Measurements from ENCODE around the gene PCNT. TPM values are rescaled to one million over a fixed set of nuclear protein-coding genes. Genes with fewer than 3 reads are reported as not detected.

The PCNT gene
- total and polyA plus RNA-seq, 10 donors: 6.4 to 43.7 (median 35.4) TPM

DNA sequence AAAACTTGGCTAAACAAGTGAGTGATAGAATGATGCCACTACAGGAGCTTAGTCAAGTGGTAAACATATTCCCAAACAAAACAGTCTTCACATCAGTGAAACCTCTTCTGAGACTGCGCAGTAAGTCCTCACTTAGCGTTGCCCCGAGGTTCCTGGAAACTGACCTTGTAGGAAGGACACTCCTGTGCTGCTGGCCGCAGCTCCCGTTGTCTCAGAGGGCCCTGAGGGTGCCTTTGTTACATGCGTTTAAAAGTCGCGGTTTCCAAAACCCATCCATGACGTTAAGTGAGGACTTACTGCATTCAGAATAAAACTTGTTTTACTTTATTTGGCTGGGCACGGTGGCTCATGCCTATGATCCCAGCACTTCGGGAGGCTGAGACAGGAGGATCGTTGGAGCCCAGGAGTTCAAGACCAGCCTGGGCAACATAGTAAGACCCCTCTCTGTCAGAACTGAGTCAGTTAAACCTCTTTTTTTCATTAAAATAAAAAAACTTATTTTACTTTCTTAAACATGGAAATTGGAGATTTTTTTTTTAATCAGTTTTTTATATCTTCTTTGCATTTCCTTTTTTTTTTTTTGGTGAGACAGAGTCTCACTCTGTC lies 98.8 kb downstream of the PCNT start:
- peak overlapping the region in 4 of 8 donors; percentile 8 to 85 (median 58) for H3K27ac ChIP-seq
- no peaks in the 10 kb centered on the region for H3K27me3 ChIP-seq (replicated peaks in 1 of 7)
- no peak for DNase-seq
- intact Hi-C loops (cut with DNase I; ENCODE audit: low total_unique reads): no loop called here
- peaks cover 0 to 91% (median 46%) of the 10 kb centered on the region in 6 donors for H3K36me3 ChIP-seq
- 90 to 93% (median 91%) methylated on average over 12 of the region's 12 CpGs for WGBS, 5 donors
- no peaks in the 10 kb centered on the region for H3K9me3 ChIP-seq
- H3K4me3 ChIP-seq: no peak overlapping the region
- H3K4me1 ChIP-seq: peaks cover 0 to 21% (median 3%) of the 10 kb centered on the region in 6 donors
- TF ChIP-seq, protein P1, sequence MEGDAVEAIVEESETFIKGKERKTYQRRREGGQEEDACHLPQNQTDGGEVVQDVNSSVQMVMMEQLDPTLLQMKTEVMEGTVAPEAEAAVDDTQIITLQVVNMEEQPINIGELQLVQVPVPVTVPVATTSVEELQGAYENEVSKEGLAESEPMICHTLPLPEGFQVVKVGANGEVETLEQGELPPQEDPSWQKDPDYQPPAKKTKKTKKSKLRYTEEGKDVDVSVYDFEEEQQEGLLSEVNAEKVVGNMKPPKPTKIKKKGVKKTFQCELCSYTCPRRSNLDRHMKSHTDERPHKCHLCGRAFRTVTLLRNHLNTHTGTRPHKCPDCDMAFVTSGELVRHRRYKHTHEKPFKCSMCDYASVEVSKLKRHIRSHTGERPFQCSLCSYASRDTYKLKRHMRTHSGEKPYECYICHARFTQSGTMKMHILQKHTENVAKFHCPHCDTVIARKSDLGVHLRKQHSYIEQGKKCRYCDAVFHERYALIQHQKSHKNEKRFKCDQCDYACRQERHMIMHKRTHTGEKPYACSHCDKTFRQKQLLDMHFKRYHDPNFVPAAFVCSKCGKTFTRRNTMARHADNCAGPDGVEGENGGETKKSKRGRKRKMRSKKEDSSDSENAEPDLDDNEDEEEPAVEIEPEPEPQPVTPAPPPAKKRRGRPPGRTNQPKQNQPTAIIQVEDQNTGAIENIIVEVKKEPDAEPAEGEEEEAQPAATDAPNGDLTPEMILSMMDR (IDR thresholded peaks at IDR 0.05 in 8 of 11, conservative IDR thresholded peaks at IDR 0.05 in 3 of 11): no peak
- no peak for TF ChIP-seq POLR2A (IDR thresholded peaks at IDR 0.05)
- no peak for TF ChIP-seq POLR2AphosphoS5 (IDR thresholded peaks at IDR 0.05)

DNA sequence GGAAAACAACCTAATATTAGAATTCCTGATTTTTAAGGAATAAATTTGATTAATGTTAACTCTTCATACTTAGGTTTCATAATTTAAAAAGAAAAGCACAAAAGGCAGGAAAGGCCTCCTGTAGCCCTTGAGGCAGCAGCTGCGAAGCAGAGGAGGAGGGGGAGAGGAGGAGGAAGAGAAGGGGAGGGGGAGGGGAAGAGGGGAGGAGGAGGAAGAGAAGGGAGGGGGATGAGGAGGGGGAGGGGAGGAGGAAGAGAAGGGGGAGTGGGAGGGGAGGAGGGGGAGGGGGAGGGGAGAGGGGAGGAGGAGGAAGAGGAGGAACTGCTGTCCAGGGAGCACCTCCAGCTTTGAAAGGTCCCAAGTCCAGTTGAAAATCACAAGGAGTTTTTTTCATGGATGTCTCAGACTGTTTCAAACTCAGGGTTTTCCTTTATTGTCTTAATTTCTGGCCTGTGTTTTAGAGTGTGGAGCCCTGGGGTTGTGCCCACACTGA lies 99.6 kb downstream of the PCNT start:
- Histone ChIP-seq H3K27ac (peak overlapping the region in 7 of 8 donors; percentile 19 to 90 (median 64)), H3K36me3 (peaks cover 0 to 91% (median 51%) of the 10 kb centered on the region in 6 donors), H3K4me1 (peaks cover 0 to 21% (median 3%) of the 10 kb centered on the region in 6 donors), H3K4me3 (no peak overlapping the region), H3K27me3 (replicated peaks in 1 of 7) (no peaks in the 10 kb centered on the region), H3K9me3 (no peaks in the 10 kb centered on the region)
- intact Hi-C loops (cut with DNase I; ENCODE audit: low total_unique reads): no loop called here
- TF ChIP-seq, protein P1 (IDR thresholded peaks at IDR 0.05 in 8 of 11, conservative IDR thresholded peaks at IDR 0.05 in 3 of 11): no peak
- TF ChIP-seq POLR2AphosphoS5 (IDR thresholded peaks at IDR 0.05): no peak
- TF ChIP-seq POLR2A (IDR thresholded peaks at IDR 0.05): no peak
- no peak for DNase-seq
- 0 to 57% (median 25%) methylated on average over 1 of the region's 1 CpG for WGBS, 5 donors

DNA sequence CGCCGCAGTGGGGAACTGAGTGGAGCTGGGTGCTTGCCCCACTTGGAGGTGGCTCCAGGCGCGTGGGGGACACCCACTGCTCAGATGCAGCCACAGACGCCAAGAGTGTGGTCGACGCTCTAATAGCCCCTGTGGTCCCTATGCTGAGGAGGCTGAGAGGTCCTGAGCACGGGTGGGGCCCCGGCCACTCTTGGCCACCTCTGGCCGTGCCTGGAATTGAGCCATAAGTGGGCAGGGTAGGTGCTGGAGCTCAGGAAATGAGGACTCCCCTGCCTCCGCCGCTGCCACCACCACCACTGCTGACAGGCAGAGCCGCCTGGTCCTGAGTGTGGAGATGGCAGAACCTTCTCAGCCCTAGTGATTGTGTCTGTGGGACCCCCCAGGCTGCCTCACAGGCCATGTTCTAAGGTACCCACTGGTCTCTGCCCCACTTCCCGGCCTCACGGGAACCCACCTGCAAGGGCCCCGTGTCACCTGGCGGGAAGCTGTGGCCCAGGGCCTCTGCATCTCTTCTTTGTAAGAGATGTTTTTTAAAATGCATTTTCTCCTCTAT lies 100.2 kb downstream of the PCNT start:
- intact Hi-C loops (cut with DNase I; ENCODE audit: low total_unique reads): no loop called here
- peaks cover 0 to 21% (median 3%) of the 10 kb centered on the region in 6 donors for H3K4me1 ChIP-seq
- WGBS, 5 donors: 60 to 70% (median 68%) methylated on average over 15 to 17 of the region's 17 CpGs
- H3K27me3 ChIP-seq (replicated peaks in 1 of 7): no peaks in the 10 kb centered on the region
- H3K36me3 ChIP-seq: peaks cover 0 to 91% (median 52%) of the 10 kb centered on the region in 6 donors
- no peaks in the 10 kb centered on the region for H3K9me3 ChIP-seq
- peak overlapping the region in 7 of 8 donors; percentile 19 to 90 (median 64) for H3K27ac ChIP-seq
- TF ChIP-seq POLR2AphosphoS5 (IDR thresholded peaks at IDR 0.05): peak in 1 of 3 donors; percentile 53
- TF ChIP-seq, protein P1 (IDR thresholded peaks at IDR 0.05 in 8 of 11, conservative IDR thresholded peaks at IDR 0.05 in 3 of 11): no peak
- H3K4me3 ChIP-seq: peak overlapping the region in 1 of 8 donors; percentile 12
- peak; percentile 77 for DNase-seq

DNA sequence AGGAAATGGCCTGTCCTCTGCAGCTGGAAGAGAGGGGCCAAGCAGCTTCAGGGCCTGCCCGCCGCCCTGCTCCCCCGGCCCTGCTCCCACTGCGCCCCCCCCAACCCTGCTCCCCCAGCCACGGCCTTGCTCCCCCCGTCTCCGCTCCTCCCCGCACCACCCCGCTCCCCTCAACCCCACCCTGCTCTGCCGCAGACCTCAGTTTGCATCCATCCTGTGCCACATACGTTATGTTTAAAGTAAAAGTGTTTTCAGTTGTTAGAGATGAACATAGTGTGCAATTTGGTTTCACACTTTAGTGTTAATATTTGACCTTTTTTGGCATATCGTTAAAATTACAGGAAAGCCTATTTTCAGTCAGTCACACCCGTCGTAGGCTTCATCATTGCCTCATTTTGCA lies 100.7 kb downstream of the PCNT start:
- H3K27me3 ChIP-seq (replicated peaks in 1 of 7): no peaks in the 10 kb centered on the region
- peak overlapping the region in 7 of 8 donors; percentile 51 to 90 (median 82) for H3K27ac ChIP-seq
- H3K4me3 ChIP-seq: peak overlapping the region in 1 of 8 donors; percentile 12
- peak; percentile 78 for DNase-seq
- TF ChIP-seq POLR2A (IDR thresholded peaks at IDR 0.05): no peak
- TF ChIP-seq, protein P1 (IDR thresholded peaks at IDR 0.05 in 8 of 11, conservative IDR thresholded peaks at IDR 0.05 in 3 of 11): no peak
- TF ChIP-seq POLR2AphosphoS5 (IDR thresholded peaks at IDR 0.05): no peak
- peaks cover 0 to 21% (median 3%) of the 10 kb centered on the region in 6 donors for H3K4me1 ChIP-seq
- H3K9me3 ChIP-seq: no peaks in the 10 kb centered on the region
- H3K36me3 ChIP-seq: peaks cover 0 to 91% (median 48%) of the 10 kb centered on the region in 6 donors
- intact Hi-C loops (cut with DNase I; ENCODE audit: low total_unique reads): no loop called here
- WGBS, 5 donors: 75 to 83% (median 78%) methylated on average over 12 to 14 of the region's 14 CpGs

All from spleen (tissue), 11 donors.